Skeletal muscle tissue (tissue), 4 donors: ENCODE measurements around the gene LRRFIP1. TPM values are rescaled to one million over a fixed set of nuclear protein-coding genes. Genes with fewer than 3 reads are reported as not detected.
"Not testable (repeated sequence)": the region's sequence is repeated elsewhere in the genome, so short reads cannot be mapped to it uniquely, and the experiment has no call there.

ENCODE experiments used
- H3K27ac ChIP-seq: one replicate; pipeline ENCODE4 v1.7.0; 2013; ENCODE audit warnings: mild to moderate bottlenecking, low read depth, low read length, inconsistent platforms
- H3K27me3 ChIP-seq, 3 donors: one replicate each; pipeline ENCODE4 v1.7.0; 2013; ENCODE audit warnings: low read length in 3 of 3; ENCODE audit not compliant: control insufficient read depth in 3 of 3, insufficient read depth in 3 of 3
- H3K36me3 ChIP-seq, 3 donors: one replicate each; pipeline ENCODE4 v1.7.0; 2013; ENCODE audit warnings: low read length in 3 of 3; ENCODE audit not compliant: control insufficient read depth in 3 of 3, insufficient read depth in 3 of 3
- H3K4me1 ChIP-seq, 3 donors: one replicate each; pipeline ENCODE4 v1.7.0; 2013; ENCODE audit warnings: low read length in 3 of 3, mild to moderate bottlenecking in 3 of 3; ENCODE audit not compliant: control insufficient read depth in 3 of 3, insufficient read depth in 3 of 3
- H3K4me3 ChIP-seq, 3 donors: one replicate each; pipeline ENCODE4 v1.7.0; 2013; ENCODE audit warnings: low read length in 3 of 3
- H3K9ac ChIP-seq, 3 donors: one replicate each; pipeline ENCODE4 v1.7.0; 2013; ENCODE audit warnings: low read length in 3 of 3, mild to moderate bottlenecking in 3 of 3, moderate library complexity in 2 of 3, low read depth in 1 of 3
- H3K9me3 ChIP-seq, 3 donors: one replicate each; pipeline ENCODE4 v1.7.0; 2013; ENCODE audit warnings: low read length in 3 of 3; ENCODE audit not compliant: control insufficient read depth in 3 of 3
- total RNA-seq: library from RNA; depleted of rRNA; stranded (reverse); fragments of >200 nt; gene quantifications from one replicate; pipeline ENCODE4 v1.2.3, GENCODE V29; 2014
- donor health status: Osteomylitis.

LRRFIP1 gene
- total RNA-seq, 1 donor from 2014 or later, result 65.8 TPM

GRCh38 chr2:237590272-237591140 is 36.9 kb upstream of the LRRFIP1 start, which contains the start of gene RAB17:
RAB17 (minus strand) TSS chr2:237590734; CDS start chr2:237586154, 4,580 bp downstream.
- no peaks in the 10 kb centered on the region for H3K27me3 ChIP-seq
- peaks cover 12 to 25% (median 17%) of the 10 kb centered on the region in 3 donors for H3K4me1 ChIP-seq
- H3K4me3 ChIP-seq, result no peak within 1 kb of the TSS
- H3K9me3 ChIP-seq, result no peaks in the 10 kb centered on the region
- no peaks in the 10 kb centered on the region for H3K36me3 ChIP-seq
- H3K27ac ChIP-seq, result no peak within 1 kb of the TSS
- no peak within 1 kb of the TSS for H3K9ac ChIP-seq

DNA sequence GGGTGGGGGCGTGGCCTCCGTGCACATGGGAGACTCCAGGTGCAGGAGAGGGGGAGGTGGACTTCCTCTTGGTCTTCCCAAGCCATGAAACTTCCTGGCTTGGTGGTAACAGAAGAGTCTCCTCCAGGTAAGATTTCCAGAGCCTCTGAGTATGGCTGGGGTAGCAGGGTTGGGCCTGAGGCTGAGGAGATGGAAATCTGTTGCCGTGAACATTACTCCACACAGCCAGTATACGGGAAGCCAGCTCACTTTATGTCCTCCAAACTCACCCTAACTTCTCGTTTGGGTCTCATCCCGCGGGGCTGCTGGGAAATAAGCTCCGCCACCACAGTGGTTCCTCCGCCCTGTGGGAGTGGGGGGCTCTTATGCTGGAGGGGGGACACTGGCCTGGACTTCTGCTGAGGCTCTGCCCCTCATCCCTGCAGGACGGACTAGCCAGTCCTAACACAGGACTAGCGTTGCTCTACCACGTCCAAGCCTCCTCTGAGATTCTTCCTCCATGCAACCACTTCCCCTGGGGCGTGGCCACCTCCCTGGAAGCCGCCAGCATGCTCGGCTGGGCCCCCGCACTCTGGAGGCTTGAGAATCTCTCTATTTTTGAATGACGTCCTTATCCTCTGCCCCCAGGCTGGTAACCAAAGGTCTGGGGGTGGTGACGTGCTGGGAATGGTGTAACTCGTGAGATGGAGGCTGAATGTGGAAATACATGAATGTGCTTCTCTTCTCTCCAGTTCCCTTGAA is 36.1 kb upstream of the LRRFIP1 start:
- Histone ChIP-seq H3K36me3 (no peaks in the 10 kb centered on the region), H3K4me3 (no peak overlapping the region), H3K9me3 (no peaks in the 10 kb centered on the region), H3K4me1 (peaks cover 12 to 26% (median 17%) of the 10 kb centered on the region in 3 donors), H3K9ac (no peak overlapping the region), H3K27ac (no peak overlapping the region), H3K27me3 (no peaks in the 10 kb centered on the region)

DNA sequence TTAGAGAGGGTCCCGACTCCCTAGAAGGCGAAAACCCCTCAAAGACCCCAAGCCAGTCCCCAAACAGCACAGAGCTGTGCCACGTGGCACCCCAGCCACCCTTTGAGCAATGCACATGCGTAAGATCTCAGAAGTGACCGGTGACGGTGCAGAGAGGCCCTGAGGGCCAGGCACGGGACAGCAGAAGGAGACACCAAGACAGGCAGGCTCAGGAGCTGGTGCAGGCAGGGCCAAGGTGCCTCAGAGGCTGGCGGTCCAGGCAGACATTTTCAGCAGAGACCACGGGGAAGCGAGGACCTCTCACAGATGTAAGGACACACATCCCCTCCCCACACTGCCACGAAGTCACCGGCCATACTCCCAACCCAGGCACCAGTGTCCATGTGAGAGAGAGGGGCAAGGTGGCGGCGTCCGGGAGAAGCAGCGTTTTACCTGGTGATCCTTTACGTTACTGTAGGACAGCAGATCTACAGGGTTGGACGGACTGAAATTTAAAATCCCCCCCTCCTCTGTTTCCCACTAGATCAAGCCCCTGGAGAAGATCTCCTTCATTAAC is 34.9 kb upstream of the LRRFIP1 start:
- peaks cover 12 to 27% (median 17%) of the 10 kb centered on the region in 3 donors for H3K4me1 ChIP-seq
- H3K9me3 ChIP-seq, result no peaks in the 10 kb centered on the region
- H3K36me3 ChIP-seq, result no peaks in the 10 kb centered on the region
- no peak overlapping the region for H3K4me3 ChIP-seq
- H3K9ac ChIP-seq, result no peak overlapping the region
- no peaks in the 10 kb centered on the region for H3K27me3 ChIP-seq
- H3K27ac ChIP-seq, result no peak overlapping the region

DNA sequence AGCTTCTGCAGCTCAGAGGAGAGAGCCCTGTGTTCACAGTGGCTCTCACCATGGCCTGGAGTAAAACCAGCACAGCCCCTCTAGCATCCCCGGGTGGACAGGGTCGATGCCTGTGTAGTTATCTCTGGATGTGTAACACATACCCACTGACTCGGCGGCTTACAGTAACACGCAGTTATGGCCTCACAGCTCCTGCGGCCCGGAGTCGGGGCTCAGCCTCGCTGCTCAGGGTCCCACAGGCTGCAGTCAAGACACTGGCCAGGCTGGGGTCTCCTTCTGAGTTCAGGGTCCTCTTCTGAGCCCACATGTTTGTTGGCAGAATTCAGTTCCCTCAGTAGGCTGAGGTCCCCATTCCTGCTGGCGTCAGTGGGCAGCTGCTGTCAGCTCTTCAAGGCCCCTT is 34.4 kb upstream of the LRRFIP1 start:
- Histone ChIP-seq H3K27me3 (no peaks in the 10 kb centered on the region), H3K4me1 (peaks cover 12 to 31% (median 17%) of the 10 kb centered on the region in 3 donors), H3K9ac (no peak overlapping the region), H3K27ac (no peak overlapping the region), H3K4me3 (no peak overlapping the region), H3K9me3 (no peaks in the 10 kb centered on the region), H3K36me3 (no peaks in the 10 kb centered on the region)

DNA sequence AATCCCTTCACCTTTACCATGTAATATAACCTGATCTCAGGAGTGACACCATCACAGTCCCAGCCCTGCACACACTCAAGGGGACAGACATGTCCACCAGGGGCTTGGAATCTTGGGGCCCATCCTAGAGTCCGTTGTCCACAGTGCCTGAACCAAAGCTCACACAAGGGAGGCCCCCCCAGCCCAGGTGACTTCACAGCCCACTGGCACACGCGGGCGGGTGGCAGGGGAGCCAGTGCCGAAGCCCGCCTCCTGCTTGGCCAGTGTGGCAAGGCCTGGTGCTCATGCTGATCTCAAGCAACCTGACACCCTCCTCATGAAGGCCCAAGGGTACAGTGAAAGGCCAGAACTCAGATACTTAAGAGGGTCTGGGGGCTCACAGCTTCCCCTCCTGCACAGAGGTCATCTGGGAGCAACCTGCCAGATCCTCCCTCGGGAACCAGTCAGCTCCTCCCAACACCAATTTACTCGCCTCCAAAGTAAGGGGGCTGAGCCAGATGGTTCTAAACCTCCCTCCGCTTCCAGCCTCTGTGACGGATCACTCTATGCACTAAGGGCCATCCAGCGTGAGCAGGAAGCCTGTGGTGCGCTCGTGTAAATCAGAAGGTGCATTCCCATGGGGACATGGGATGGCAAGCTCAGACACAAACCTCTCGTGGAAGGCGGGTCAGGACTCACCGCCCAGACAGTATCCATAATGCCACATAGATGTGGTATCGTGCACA is 33.6 kb upstream of the LRRFIP1 start:
- H3K9me3 ChIP-seq, result no peaks in the 10 kb centered on the region

GRCh38 chr2:237594514-237594871 is 32.9 kb upstream of the LRRFIP1 start:
- Histone ChIP-seq H3K27ac (peak overlapping the region; percentile 25), H3K9me3 (no peaks in the 10 kb centered on the region), H3K9ac (peak overlapping the region in 1 of 3 donors; percentile 10), H3K27me3 (no peaks in the 10 kb centered on the region), H3K4me1 (peaks cover 12 to 40% (median 20%) of the 10 kb centered on the region in 3 donors), H3K4me3 (no peak overlapping the region), H3K36me3 (no peaks in the 10 kb centered on the region)

More for the DNA sequence above, 33.6 kb upstream of the LRRFIP1 start:
- no peak overlapping the region for H3K4me3 ChIP-seq
- no peaks in the 10 kb centered on the region for H3K36me3 ChIP-seq
- H3K27me3 ChIP-seq, result no peaks in the 10 kb centered on the region
- no peak overlapping the region for H3K9ac ChIP-seq
- H3K27ac ChIP-seq, result no peak overlapping the region
- peaks cover 12 to 34% (median 17%) of the 10 kb centered on the region in 3 donors for H3K4me1 ChIP-seq

DNA sequence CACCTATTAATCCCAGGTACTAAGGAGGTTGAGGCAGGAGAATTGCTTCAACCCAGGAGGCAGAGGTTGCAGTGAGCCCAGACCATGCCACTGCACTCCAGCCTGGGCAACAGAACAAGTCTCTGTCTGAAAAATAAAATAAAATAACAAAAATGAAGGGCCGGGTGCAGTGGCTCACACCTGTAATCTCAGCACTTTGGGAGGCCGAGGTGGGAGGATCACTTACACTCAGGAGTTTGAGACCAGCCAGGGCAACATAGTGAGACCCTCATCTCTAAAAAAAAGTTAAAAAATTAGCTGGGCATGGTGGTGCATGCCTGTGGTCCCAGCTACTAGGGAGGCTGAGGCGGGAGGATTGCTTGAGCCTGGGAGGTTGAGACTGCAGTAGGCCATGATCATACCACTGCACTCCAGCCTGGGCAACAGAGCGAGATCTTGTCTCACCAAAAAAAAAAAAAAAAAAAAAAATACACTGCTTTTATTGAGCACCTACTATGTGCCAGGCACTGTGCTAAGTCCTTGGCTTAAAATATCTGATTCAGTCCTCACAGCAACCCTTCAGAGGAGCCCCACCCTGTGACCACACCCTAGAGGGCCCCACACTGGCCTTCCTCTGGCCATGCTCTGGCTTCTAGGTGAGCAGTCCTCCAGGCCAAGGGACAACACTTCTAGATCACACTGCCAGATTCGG is 31.4 kb upstream of the LRRFIP1 start:
- H3K9ac ChIP-seq, H3K4me3 ChIP-seq, H3K36me3 ChIP-seq, H3K9me3 ChIP-seq, H3K27me3 ChIP-seq, H3K27ac ChIP-seq: not testable (repeated sequence)
- peaks cover 20 to 43% (median 23%) of the 10 kb centered on the region in 3 donors for H3K4me1 ChIP-seq

DNA sequence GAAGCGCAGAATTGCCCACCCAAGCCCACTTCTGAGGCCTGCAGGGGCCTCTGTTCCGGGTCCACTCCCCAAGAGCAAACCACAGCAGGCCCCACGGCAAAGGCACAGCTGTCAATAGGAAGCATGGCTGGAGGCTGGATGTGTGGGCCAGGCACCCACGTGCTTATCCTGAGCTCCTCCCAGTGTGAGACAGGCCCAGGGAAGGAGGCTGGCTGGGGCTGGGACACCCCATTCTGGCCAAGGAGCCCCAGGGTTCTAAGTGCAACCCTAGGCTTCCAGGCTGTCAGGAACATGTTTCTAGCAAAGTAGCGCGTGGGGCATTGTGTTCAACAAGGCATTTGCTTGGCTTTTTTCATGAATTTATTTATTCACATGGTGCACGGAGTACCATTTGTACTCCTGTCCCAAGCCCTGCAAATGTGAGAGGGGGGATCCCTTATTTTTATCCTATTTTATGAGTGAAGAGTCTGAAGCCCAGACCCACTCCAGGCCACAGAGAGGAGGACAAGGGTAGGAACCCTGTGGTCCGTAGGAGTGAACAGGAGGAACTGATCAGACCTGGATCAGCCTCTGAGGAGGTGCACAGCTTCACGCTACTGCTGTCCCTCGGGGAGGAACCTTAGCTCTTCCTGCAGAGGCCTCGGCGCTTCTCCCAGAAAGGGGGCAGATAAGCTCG is 30.7 kb upstream of the LRRFIP1 start:
- Histone ChIP-seq H3K27ac (no peak overlapping the region), H3K4me1 (peaks cover 20 to 47% (median 30%) of the 10 kb centered on the region in 3 donors), H3K27me3 (no peaks in the 10 kb centered on the region), H3K4me3 (no peak overlapping the region), H3K9me3 (no peaks in the 10 kb centered on the region), H3K36me3 (no peaks in the 10 kb centered on the region), H3K9ac (no peak overlapping the region)
